ENCODE results near the gene TRAPPC1.
A peak's percentile ranks its signal among the peaks of the same experiment; 100 is the strongest.
"Not testable (repeated sequence)": the region's sequence is repeated elsewhere in the genome, so short reads cannot be mapped to it uniquely, and the experiment has no call there.

Gene TRAPPC1, protein sequence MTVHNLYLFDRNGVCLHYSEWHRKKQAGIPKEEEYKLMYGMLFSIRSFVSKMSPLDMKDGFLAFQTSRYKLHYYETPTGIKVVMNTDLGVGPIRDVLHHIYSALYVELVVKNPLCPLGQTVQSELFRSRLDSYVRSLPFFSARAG

GRCh38 chr17:7931709-7932482, at the start of gene TRAPPC1, which contains the start of gene CNTROB:
TSS of gene TRAPPC1 (minus strand) at chr17:7931946. CDS start at chr17:7931829, 117 bp downstream.
TSS of gene CNTROB (plus strand) at chr17:7932206. CDS start at chr17:7933080, 874 bp downstream.
- peak; percentile 99 for DNase-seq

- DNase-seq, result no peak
These were observed 46.1 kb upstream of the TRAPPC1 start for GRCh38 chr17:7977805-7978204.

DNA sequence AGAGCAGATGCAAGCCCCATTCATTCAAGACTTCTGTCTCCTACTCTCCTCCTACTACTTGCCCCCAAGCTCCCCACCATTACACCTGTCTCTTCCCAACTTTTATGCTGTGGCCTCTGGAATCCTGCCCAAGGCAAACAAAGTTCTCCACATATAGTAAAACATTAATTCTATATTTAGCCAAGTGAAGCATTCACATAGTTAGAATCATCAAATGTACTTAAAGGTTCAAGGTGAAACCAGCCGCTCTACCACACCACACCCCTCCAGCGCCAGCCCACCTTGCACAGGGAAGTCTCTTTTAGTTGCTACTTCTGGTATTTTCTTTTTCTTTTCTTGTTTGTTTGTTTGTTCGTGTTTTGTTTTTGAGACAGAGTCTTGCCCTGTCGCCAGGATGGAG, 45.3 kb upstream of the TRAPPC1 start:
- no peak for DNase-seq

DNA sequence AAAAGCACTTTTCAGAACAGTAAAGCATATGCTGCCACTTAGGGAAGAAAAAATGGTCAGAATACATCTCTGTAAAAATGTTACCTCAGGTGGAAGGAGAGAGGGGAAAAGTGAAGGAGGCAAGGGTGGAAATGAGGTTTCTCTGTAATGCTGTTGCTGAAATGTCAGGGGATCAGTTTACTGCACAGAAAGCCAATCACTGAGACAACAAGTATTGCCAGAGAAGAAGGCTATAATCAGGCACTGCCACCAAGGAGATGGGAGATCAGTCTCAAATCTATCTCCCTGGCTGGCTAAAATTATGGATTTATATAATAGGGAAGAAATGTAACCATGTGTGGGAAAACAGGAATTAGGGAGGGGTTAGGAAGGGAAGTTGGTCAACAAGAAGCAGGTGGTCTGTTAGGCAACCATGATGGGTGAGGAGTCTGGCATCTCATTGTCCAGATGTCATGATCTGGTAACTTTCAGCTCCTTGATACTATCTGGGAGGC, 42.9 kb upstream of the TRAPPC1 start:
- no peak for DNase-seq

- DNase-seq, result no peak
These were observed 40.5 kb upstream of the TRAPPC1 start for GRCh38 chr17:7972131-7972785.

GRCh38 chr17:7971651-7972050, 39.9 kb upstream of the TRAPPC1 start:
- DNase-seq, result no peak

DNA sequence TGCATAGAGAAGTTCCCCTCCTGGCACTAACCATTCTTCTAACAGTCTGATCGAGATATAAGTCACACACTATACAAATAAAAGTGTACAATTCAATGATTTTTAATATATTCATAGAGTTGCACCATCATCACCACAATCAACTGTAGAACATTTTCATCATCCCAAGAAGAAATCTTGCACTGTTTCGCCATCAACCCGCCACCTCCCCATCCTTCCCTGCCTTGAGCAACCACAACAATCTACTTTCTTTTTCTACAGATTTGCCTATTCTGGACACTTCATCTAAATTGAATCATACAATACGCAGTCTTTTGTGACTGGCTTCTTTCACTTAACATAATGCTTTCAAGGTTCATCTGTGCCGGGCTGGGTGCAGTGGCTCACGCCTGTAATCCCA, 37.7 kb upstream of the TRAPPC1 start:
- DNase-seq, result peak; percentile 89

GRCh38 chr17:7967751-7968150, 36.0 kb upstream of the TRAPPC1 start:
- no peak for DNase-seq

- DNase-seq, result no peak
These were observed 29.7 kb upstream of the TRAPPC1 start for GRCh38 chr17:7961421-7961820.

DNA sequence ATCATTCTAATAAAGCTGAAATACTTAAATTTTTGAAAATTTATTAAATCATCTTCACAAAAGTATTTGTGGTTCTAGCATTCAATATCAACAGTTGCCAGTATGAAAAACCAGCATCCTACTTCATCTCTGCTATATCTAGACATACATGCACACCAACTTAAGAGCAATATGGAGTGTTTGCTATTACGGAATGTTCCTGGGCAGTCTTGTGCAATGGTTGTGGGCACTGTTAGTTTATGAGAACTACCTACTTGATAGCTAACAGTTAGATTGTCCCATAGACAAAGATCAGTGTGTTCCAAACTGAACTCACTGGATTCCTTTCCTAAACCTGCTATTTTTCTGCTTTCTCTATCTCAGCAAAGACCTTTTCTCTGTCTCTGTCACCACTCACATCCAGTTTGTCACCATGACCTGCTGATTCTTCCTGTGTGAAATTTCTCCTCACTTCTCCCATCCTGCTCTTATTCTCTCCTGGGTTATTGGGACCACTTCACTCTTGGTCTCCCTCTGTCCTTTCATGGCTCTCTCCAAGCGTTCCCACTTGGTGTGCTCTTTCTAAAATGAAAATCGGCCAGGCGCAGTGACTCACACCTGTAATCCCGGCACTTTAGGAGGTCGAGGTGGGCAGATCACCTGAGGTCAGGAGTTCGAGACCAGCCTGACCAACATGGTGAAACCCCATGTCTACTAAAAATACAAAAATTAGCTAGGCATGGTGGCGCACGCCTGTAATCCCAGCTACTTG, 27.9 kb upstream of the TRAPPC1 start:
- DNase-seq, result peak; percentile 76

DNA sequence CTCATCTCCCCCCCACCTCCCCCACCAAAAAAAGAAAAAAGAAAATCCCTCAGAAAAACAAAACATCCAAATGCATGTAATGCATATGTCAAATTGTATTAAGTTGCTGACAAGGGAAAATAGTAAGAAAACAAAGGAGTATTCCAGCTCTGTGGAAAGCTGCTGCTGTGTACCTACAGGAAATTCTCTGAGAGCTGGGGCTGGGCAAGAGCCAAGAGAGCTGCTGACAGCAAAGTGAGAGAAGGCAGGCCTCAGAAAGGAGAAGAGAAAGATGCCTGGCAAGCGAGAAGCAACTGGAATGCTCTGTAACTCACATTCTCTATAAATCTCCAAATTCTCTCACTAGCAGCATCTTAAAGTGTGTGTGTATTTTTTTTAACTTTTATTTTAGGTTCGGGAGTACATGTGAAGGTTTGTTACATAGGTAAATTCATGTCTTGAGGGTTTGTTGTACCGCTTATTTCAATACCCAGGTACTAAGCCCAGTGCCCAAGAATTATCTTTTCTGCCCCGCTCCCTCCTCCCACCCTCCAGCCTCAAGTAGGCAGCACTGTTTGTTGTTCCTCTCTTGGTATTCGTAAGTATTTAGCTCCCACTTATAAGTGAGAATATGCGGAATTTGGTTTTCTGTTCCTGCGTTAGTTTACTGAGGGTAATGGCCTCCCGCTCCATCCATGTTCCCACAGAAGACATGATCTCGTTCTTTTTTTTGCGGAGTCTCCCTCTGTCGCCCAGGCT, 24.7 kb upstream of the TRAPPC1 start:
- DNase-seq, result no peak

- DNase-seq, result peak; percentile 77
These were observed 23.9 kb upstream of the TRAPPC1 start for GRCh38 chr17:7955414-7956227.

- not testable (repeated sequence) for DNase-seq
These were observed 21.5 kb upstream of the TRAPPC1 start for GRCh38 chr17:7953266-7953665.

GRCh38 chr17:7951143-7951792, 19.5 kb upstream of the TRAPPC1 start:
- DNase-seq, result no peak

DNA sequence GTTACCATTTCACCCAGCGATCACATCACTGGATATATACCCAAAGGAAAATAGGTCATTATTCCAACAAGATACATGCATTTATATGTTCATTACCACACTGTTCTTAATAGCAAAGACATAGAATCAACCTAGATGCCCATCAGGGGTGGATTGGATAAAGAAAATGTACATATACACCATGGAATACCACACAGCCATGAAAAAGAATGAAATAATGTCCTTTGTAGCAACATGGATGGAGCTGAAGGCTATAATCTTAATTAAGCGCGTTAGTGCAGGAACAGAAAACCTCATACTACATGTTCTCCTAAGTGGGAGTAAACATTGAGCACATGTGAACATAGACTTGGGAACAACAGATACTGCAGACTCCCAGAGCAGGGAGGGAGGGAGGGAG, 18.8 kb upstream of the TRAPPC1 start:
- DNase-seq, result no peak

GRCh38 chr17:7947651-7948050, 15.9 kb upstream of the TRAPPC1 start:
- DNase-seq, result no peak

DNA sequence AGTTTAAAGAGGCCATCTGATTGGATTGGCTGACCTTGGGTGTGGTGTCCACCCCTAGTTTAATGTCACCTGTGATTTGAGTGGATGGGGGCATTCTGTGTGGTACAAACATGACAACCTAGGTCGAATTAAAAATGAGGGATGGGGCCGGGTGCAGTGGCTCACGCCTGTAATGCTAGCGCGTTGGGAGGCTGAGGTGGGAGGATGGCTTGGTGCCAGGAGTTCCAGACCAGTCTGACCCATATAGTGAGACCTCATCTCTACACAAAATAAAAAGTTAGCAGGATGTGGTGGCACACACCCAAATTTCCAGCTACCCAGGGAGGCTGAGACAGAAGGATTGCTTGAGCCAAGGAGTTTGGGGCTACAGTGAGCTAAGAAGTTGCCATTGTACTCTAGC, 14.7 kb upstream of the TRAPPC1 start:
- DNase-seq, result no peak

GRCh38 chr17:7945651-7946050, 13.9 kb upstream of the TRAPPC1 start:
- no peak for DNase-seq

DNA sequence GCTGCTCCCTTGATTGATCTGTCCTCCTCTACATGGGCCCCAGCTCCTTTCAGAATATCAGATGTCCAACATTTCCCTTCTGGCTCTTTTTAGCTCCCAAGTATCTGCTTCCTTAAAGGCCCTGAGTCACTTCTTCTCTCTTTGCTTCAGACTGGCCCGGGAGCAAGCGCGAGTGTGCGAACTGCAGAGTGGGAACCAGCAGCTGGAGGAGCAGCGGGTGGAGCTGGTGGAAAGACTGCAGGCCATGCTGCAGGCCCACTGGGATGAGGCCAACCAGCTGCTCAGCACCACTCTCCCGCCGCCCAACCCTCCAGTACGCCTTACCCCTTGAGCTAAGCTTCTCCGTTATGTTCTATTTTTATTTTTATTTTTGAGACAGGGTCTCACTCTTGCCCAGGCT, 12.6 kb upstream of the TRAPPC1 start:
- DNase-seq, result peak; percentile 39

GRCh38 chr17:7943291-7943690, 11.5 kb upstream of the TRAPPC1 start:
- DNase-seq, result no peak

- DNase-seq, result no peak
These were observed 9.0 kb upstream of the TRAPPC1 start for GRCh38 chr17:7940743-7941142.
